ENCODE data around the gene GCFC2.

GRCh38 chr2:75702593-75702992, 8.1 kb downstream of the GCFC2 start:
- TF ChIP-seq, protein P1, sequence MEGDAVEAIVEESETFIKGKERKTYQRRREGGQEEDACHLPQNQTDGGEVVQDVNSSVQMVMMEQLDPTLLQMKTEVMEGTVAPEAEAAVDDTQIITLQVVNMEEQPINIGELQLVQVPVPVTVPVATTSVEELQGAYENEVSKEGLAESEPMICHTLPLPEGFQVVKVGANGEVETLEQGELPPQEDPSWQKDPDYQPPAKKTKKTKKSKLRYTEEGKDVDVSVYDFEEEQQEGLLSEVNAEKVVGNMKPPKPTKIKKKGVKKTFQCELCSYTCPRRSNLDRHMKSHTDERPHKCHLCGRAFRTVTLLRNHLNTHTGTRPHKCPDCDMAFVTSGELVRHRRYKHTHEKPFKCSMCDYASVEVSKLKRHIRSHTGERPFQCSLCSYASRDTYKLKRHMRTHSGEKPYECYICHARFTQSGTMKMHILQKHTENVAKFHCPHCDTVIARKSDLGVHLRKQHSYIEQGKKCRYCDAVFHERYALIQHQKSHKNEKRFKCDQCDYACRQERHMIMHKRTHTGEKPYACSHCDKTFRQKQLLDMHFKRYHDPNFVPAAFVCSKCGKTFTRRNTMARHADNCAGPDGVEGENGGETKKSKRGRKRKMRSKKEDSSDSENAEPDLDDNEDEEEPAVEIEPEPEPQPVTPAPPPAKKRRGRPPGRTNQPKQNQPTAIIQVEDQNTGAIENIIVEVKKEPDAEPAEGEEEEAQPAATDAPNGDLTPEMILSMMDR (IDR thresholded peaks at IDR 0.05), result no peak
- no peak for TF ChIP-seq POLR2A (IDR thresholded peaks at IDR 0.05)

Data from uterus (tissue), 2 donors.